ENCODE data around the gene R3HDM1.
"Not testable (repeated sequence)": the region's sequence is repeated elsewhere in the genome, so short reads cannot be mapped to it uniquely, and the experiment has no call there.

R3HDM1 gene

GRCh38 chr2:135641156-135642068, 110.1 kb downstream of the R3HDM1 start:
- DNase-seq (ENCODE audit: low read depth in 1 of 2, low spot score in 1 of 2) = no peak

GRCh38 chr2:135647836-135648579, 116.7 kb downstream of the R3HDM1 start:
- DNase-seq (ENCODE audit: low read depth in 1 of 2, low spot score in 1 of 2) = no peak

DNA sequence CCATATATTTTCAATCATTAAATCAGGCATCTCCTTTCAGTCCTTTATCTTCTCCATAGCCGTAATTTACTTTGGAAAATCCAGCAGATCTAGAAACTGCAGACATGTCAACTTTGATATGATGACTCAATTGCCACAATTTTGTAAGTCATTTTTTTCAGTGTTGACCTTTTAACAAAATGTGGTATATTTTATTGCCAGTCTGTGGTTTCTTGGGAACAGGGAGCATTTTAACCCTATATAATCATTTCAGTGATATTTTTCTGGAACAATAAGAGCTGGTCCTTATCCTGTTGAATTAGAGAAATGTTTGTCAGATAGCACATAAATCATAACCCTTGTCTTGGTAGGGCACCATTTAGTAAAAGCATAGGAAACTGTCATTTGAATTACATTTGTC, 119.4 kb downstream of the R3HDM1 start:
- no peak for DNase-seq (ENCODE audit: low read depth in 1 of 2, low spot score in 1 of 2)

DNA sequence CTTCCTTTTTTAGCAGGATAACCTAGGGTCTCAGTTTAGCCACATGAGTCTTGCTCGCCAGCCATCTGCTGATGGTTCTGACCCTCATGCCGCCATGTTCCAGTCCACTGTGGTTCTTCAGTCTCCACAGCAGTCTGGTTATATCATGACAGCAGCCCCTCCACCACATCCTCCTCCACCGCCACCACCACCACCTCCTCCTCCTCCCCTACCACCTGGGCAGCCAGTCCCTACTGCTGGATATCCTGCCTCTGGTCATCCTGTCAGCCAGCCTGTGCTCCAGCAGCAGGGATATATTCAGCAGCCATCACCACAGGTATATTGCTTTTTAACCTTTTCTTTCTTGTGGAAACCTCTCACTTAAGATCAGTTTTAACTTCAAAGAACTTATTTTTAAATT, 120.4 kb downstream of the R3HDM1 start:
- no peak for DNase-seq (ENCODE audit: low read depth in 1 of 2, low spot score in 1 of 2)

- DNase-seq (ENCODE audit: low read depth in 1 of 2, low spot score in 1 of 2) = not testable (repeated sequence)
Observed at GRCh38 chr2:135654239-135654638, 123.0 kb downstream of the R3HDM1 start.

GRCh38 chr2:135657806-135658582, 126.7 kb downstream of the R3HDM1 start:
- DNase-seq (ENCODE audit: low read depth in 1 of 2, low spot score in 1 of 2) = peak; percentile 3 to 8

- no peak for DNase-seq (ENCODE audit: low read depth in 1 of 2, low spot score in 1 of 2)
Observed at GRCh38 chr2:135662088-135662487, 130.8 kb downstream of the R3HDM1 start.

GRCh38 chr2:135663148-135663700, 131.9 kb downstream of the R3HDM1 start:
- DNase-seq (ENCODE audit: low read depth in 1 of 2, low spot score in 1 of 2) = no peak

DNA sequence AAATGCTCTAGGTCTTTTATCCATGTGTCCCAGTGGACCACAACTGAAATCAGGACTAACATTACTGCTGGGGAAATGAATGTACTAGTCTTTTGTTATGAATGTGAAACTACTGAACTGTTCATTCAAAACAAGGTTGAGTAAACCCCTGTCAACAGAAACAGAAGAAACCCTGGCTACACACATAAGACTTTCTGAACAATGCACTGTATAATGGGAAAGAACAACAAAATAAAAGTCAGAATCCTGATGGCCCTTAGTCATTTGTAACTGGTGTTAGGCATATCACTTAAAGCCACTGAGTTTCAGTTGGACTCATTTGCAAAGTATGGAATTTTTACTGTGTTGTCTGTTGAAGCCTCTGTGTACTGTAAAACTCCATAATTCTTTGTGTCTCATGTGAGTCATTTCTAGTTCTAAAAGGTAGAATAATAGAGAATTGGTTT, 133.4 kb downstream of the R3HDM1 start:
- DNase-seq (ENCODE audit: low read depth in 1 of 2, low spot score in 1 of 2) = no peak

DNA sequence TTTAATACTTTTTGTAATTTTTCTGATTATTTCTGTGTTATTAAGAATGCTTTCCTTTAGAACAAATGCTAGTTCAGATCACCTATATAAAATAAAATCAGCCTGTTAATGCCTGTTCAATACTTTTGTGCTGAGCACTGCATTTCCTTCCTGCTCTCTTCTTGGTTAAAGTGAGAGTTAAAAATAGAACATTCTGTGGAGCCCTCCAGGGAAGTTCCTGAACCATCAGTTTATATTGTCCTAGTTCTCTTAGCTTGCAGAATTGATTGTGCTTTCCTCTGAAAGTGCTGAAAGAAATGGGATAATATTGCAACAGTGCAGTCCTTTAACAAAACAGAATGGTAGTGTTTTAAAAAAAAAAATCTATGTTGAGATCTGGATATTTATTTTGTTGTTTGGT, 135.8 kb downstream of the R3HDM1 start:
- no peak for DNase-seq (ENCODE audit: low read depth in 1 of 2, low spot score in 1 of 2)

DNA sequence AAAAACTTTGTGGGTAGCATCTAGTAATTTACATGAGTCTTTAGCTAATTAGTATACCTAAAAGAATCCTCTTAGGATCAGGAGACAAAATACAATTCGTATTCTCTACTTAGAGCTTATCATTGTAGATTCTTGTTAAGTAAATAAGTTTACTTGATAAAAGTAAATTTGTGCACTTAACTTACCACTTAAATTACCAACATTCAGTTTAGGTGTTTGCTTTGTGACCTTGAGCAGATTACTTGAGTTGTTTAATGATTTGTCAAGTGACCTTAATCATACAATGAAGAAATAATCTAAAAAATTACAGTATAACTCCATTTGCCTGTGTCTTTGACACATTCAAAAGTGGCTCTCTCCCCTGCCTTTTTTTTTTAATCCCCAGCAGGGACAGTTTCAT, 143.2 kb downstream of the R3HDM1 start:
- no peak for DNase-seq (ENCODE audit: low read depth in 1 of 2, low spot score in 1 of 2)

DNA sequence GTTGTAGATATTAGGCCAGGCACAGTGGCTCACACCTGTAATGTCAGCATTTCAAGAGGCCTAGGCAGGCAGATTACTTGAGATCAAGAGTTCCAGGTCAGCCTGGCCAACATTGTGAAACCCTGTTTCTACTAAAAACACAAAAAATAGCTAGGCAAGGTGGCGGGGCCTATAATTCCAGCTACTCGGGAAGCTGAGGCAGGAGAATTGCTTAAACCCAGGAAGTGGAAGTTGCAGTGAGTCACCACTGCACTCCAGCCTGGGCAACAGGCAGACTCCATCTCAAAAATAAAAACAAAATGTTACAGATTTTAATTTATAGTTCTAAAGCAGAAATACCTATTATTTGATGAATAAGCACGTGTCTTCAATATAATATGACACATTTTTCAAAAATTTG, 144.7 kb downstream of the R3HDM1 start:
- DNase-seq (ENCODE audit: low read depth in 1 of 2, low spot score in 1 of 2) = no peak

- no peak for DNase-seq (ENCODE audit: low read depth in 1 of 2, low spot score in 1 of 2)
Observed at GRCh38 chr2:135679125-135679524, 147.8 kb downstream of the R3HDM1 start.

DNA sequence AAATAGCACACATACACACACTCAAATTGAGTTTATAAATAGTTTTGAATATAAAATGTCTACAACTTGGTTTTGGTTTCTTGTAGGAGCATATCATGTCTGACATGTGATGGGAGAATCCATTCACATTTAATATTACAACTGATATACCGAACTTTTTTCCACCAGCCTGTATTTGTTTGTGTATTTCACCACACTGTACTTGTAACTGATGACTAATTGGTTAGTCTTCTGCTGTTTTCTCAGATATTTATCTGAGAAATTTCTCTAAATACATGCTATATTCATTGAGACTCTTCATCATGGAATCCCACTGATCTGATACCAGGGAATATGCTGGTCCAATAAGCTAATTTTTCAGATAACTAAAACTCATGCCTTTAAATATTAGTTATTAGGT, 154.1 kb downstream of the R3HDM1 start:
- DNase-seq (ENCODE audit: low read depth in 1 of 2, low spot score in 1 of 2) = no peak

DNA sequence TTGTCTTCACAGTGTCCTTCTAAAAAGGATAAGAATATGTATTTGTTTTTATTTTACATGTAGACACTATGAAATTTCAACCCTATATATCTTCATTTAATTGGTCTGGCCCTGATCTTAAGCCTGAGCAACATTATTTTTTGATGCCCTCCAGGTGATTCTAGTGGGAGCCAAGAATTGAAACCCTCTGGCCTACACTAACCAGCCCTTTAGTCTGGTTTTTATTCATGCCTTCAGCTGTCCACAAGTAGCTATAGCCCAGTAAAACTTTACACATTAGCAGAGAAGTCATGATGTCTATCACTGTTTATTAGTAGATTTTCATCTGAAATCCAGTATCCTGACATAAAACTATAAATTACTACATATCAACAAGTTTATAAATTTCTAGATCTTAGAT, 157.7 kb downstream of the R3HDM1 start:
- DNase-seq (ENCODE audit: low read depth in 1 of 2, low spot score in 1 of 2) = no peak

DNA sequence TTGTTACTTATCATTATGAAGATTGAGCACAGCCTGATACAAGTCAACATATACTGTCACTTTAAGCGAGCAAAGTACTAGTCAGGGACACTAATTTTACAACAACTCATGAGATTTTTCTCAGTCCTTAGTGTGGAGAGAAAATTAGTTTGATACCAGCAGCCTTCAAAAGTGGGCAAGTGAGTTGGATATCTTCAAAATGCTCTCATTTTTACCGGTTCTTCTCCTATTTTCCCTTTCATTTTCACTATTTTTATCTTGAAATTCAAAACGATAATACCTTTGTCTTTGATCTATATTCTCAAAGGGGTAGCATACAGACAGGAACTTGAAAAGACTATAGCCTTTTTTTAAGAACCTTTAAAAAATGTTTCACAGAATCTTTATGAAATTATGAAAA, 158.4 kb downstream of the R3HDM1 start:
- DNase-seq (ENCODE audit: low read depth in 1 of 2, low spot score in 1 of 2) = no peak

DNA sequence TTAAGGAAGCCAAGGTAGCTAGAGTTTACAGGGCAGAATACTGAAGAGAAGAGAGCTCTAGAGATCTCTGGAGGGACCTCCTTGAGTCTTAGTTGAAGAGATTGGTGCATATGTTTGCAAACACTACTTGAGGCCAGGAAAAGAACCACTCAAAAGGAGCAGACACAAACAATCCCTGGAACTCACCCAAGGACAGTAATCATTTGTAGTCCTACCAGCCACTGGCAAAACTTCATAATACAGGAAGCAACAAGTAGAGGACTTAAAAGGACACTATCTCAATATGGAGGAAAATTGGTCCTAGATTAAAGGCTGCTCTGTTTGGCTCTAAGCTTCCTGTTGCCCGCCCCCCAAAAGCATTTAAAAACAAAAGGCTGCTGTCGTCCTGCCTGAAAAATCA, 163.4 kb downstream of the R3HDM1 start:
- DNase-seq (ENCODE audit: low read depth in 1 of 2, low spot score in 1 of 2) = no peak

- no peak for DNase-seq (ENCODE audit: low read depth in 1 of 2, low spot score in 1 of 2)
Observed at GRCh38 chr2:135698838-135699237, 167.6 kb downstream of the R3HDM1 start.

- DNase-seq (ENCODE audit: low read depth in 1 of 2, low spot score in 1 of 2) = no peak
Observed at GRCh38 chr2:135701442-135701841, 170.2 kb downstream of the R3HDM1 start.

GRCh38 chr2:135703300-135703699, 172.0 kb downstream of the R3HDM1 start:
- no peak for DNase-seq (ENCODE audit: low read depth in 1 of 2, low spot score in 1 of 2)

- not testable (repeated sequence) for DNase-seq (ENCODE audit: low read depth in 1 of 2, low spot score in 1 of 2)
Observed at GRCh38 chr2:135704075-135704474, 172.8 kb downstream of the R3HDM1 start.
